Lung (tissue), 12 donors: ENCODE results near the gene ESYT3. TPM values are rescaled to one million over a fixed set of nuclear protein-coding genes. Genes with fewer than 3 reads are reported as not detected.
A peak's percentile ranks its signal among the peaks of the same experiment; 100 is the strongest.

Experiments used
- ATAC-seq: fragments of 200-7000 bp; cut with Tn5 transposase; one replicate; pipeline ENCODE4 v1.9.1; 2020; ENCODE audit warnings: moderate number of reproducible peaks; ENCODE audit not compliant: insufficient read depth, low FRiP score
- DNase-seq, 3 donors: peaks; one replicate each; pipeline ENCODE4 v3.0.0-alpha.2; 2013 to 2017
- H3K27ac ChIP-seq, 2 donors: one replicate each; pipeline ENCODE4 v1.5.1; 2013; ENCODE audit warnings: mild to moderate bottlenecking in 2 of 2, moderate library complexity in 2 of 2, control low read depth in 1 of 2, inconsistent platforms in 1 of 2, low read depth in 1 of 2, low read length in 1 of 2
- H3K27me3 ChIP-seq, 3 donors: one replicate each; pipeline ENCODE4 v1.5.1; 2013; ENCODE audit warnings: low read length in 2 of 3; ENCODE audit not compliant: control insufficient read depth in 3 of 3, insufficient read depth in 3 of 3
- H3K36me3 ChIP-seq, 4 donors: one replicate each; pipeline ENCODE4 v1.5.1; 2013; ENCODE audit warnings: low read length in 4 of 4, mild to moderate bottlenecking in 1 of 4, moderate library complexity in 1 of 4; ENCODE audit not compliant: control insufficient read depth in 4 of 4, insufficient read depth in 4 of 4
- H3K4me1 ChIP-seq, 5 donors: one replicate each; pipeline ENCODE4 v1.5.1; 2013; ENCODE audit warnings: low read length in 5 of 5, mild to moderate bottlenecking in 2 of 5, moderate library complexity in 1 of 5; ENCODE audit not compliant: control insufficient read depth in 5 of 5, insufficient read depth in 5 of 5
- H3K4me3 ChIP-seq: one replicate; pipeline ENCODE4 v1.5.1; 2013; ENCODE audit warnings: mild to moderate bottlenecking, control low read depth, moderate library complexity
- H3K9ac ChIP-seq, 2 donors: one replicate each; pipeline ENCODE4 v1.5.1; 2013; ENCODE audit warnings: low read length in 2 of 2, control low read depth in 1 of 2; ENCODE audit not compliant: insufficient read depth in 1 of 2
- H3K9me3 ChIP-seq, 4 donors: one replicate each; pipeline ENCODE4 v1.5.1; 2013; ENCODE audit warnings: low read length in 3 of 4, mild to moderate bottlenecking in 1 of 4, moderate library complexity in 1 of 4; ENCODE audit not compliant: control insufficient read depth in 4 of 4, insufficient read depth in 3 of 4
- WGBS, 2 donors: extraction: QIAGEN DNeasy Blood & Tissue Kit; methylation state at CpG; one replicate each; pipeline ENCODE4 v1.1.7; 2013; 5-methylcytosine and 5-hydroxymethylcytosine counted together
- polyA plus RNA-seq, 2 donors: library from polyadenylated mRNA; stranded (reverse); fragments of 200-250 nt; gene quantifications; one replicate each; pipeline ENCODE4 v1.2.1, GENCODE V29; 2013
- total RNA-seq, 2 donors: library from RNA; depleted of rRNA in 1 of 2; stranded (reverse); fragments of >200 nt in 1 of 2; gene quantifications; one replicate each; pipeline ENCODE4 v1.2.1, GENCODE V29; 2014 to 2021
- TF ChIP-seq, protein P1 (sequence below): IDR thresholded peaks from 2 replicates; pipeline ENCODE4 v1.5.1; 2012; ENCODE audit warnings: mild to moderate bottlenecking; ENCODE audit errors: control extremely low read depth, extremely low read depth
- donor health status: control.
- donor health status: control.
- donor health status: Bipolar disorder and iron deficiency.
- donor health status: healthy.
- donor health status: DM: yes; HTN: yes; CAD: no.

Gene ESYT3
- total and polyA plus RNA-seq, 4 donors, result 5.7 to 71.0 (median 27.0) TPM

DNA sequence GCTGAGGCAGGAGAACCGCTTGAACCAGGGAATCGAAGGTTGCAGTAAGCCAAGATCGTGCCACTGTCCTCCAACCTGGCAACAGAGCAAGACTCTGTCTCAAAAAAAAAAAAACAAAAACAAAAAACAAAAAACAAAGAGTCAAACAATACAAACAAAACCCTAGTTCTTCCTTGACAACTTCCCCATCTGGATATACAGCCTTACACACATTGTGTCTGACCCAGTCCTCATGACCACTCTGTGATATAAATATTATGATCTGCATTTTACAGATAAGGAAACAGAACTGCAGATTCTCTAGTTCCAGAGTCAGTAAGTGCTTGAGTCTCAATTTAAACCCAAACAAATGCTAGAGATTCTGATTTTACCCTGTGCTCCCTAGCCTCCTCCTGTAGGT, 4.8 kb upstream of the ESYT3 start:
- WGBS, 2 donors, result 77 to 89% methylated on average over 3 of the region's 3 CpGs
- Histone ChIP-seq H3K9me3 (no peaks in the 10 kb centered on the region), H3K4me1 (peaks cover 0 to 11% (median 4%) of the 10 kb centered on the region in 5 donors), H3K27ac (no peak overlapping the region), H3K4me3 (no peak overlapping the region), H3K36me3 (no peaks in the 10 kb centered on the region), H3K9ac (no peak overlapping the region), H3K27me3 (peaks cover 0 to 23% (median 18%) of the 10 kb centered on the region in 3 donors)
- DNase-seq (no peak), ATAC-seq (no peak)
- TF ChIP-seq, protein P1, sequence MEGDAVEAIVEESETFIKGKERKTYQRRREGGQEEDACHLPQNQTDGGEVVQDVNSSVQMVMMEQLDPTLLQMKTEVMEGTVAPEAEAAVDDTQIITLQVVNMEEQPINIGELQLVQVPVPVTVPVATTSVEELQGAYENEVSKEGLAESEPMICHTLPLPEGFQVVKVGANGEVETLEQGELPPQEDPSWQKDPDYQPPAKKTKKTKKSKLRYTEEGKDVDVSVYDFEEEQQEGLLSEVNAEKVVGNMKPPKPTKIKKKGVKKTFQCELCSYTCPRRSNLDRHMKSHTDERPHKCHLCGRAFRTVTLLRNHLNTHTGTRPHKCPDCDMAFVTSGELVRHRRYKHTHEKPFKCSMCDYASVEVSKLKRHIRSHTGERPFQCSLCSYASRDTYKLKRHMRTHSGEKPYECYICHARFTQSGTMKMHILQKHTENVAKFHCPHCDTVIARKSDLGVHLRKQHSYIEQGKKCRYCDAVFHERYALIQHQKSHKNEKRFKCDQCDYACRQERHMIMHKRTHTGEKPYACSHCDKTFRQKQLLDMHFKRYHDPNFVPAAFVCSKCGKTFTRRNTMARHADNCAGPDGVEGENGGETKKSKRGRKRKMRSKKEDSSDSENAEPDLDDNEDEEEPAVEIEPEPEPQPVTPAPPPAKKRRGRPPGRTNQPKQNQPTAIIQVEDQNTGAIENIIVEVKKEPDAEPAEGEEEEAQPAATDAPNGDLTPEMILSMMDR, result no peak

DNA sequence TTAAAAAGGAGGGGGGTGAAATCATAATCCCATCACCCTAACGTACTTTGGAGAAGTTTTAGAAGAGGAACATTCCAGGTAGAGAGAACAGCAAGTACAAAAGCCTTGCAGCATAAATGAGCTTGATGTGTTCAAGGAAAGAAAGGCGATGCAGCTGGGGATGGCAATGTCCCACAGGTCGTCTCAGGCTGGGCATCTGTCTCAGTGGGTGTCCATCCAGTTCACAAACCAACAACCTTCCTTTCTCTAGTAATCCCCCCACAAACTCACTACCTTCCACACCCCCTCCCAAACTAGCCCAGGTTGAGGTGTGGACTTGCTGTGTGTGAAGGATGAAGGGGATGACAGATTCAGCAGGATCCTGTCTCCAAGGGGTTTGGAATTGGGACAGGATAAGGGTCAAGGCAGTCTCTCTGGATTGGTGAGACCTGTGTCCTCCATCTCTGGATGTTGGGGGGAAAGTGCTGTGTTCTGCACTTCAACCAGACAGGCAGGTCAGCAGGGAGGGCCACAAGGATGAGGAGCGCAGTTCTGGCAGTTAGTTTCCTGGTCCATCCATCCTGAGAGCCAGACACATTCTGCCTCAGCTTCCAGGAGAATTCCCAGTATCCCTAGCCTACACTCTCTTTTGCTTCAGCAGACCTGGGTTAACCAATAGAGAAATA, 1.7 kb upstream of the ESYT3 start:
- H3K36me3 ChIP-seq, result no peaks in the 10 kb centered on the region
- ATAC-seq (no peak), DNase-seq (no peak)
- no peaks in the 10 kb centered on the region for H3K9me3 ChIP-seq
- H3K27me3 ChIP-seq, result peaks cover 0 to 42% (median 37%) of the 10 kb centered on the region in 3 donors
- no peak overlapping the region for H3K27ac ChIP-seq
- H3K9ac ChIP-seq, result no peak overlapping the region
- H3K4me1 ChIP-seq, result peaks cover 0 to 19% (median 9%) of the 10 kb centered on the region in 5 donors
- WGBS, 2 donors, result 92 to 95% methylated on average over 4 of the region's 4 CpGs
- TF ChIP-seq, protein P1, result no peak
- no peak overlapping the region for H3K4me3 ChIP-seq

DNA sequence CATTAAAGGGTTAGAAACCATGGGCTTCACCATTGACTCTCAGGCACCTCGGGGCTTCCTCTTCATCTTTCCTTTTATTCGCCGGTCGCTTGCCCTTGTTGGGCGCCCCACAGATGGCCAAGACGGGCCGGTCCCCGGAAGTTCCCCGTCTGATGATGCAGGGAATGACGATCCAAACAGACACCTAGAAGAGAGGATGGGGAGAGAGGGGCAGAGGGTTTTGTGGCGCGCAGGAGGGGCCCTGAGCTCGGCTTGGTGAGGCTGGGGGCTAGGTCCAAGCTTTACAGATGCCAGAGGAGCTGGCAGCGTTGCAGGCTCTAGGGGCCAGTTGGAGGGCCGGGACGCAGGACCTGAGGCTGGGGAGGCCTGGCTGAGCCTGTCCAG, 532 bp upstream of the ESYT3 start:
- ATAC-seq (no peak), DNase-seq (no peak)
- H3K9me3 ChIP-seq, result no peaks in the 10 kb centered on the region
- H3K27me3 ChIP-seq, result peaks cover 0 to 42% (median 37%) of the 10 kb centered on the region in 3 donors
- TF ChIP-seq, protein P1, result no peak
- 34 to 45% methylated on average over 16 of the region's 16 CpGs for WGBS, 2 donors
- H3K27ac ChIP-seq, result peak overlapping the region in 1 of 2 donors; percentile 23
- no peaks in the 10 kb centered on the region for H3K36me3 ChIP-seq
- peaks cover 0 to 21% (median 9%) of the 10 kb centered on the region in 5 donors for H3K4me1 ChIP-seq
- no peak overlapping the region for H3K4me3 ChIP-seq
- H3K9ac ChIP-seq, result no peak overlapping the region
